ENCODE results near the gene CAPS.
"Not testable (repeated sequence)": the region's sequence is repeated elsewhere in the genome, so short reads cannot be mapped to it uniquely, and the experiment has no call there.

The CAPS gene

DNA sequence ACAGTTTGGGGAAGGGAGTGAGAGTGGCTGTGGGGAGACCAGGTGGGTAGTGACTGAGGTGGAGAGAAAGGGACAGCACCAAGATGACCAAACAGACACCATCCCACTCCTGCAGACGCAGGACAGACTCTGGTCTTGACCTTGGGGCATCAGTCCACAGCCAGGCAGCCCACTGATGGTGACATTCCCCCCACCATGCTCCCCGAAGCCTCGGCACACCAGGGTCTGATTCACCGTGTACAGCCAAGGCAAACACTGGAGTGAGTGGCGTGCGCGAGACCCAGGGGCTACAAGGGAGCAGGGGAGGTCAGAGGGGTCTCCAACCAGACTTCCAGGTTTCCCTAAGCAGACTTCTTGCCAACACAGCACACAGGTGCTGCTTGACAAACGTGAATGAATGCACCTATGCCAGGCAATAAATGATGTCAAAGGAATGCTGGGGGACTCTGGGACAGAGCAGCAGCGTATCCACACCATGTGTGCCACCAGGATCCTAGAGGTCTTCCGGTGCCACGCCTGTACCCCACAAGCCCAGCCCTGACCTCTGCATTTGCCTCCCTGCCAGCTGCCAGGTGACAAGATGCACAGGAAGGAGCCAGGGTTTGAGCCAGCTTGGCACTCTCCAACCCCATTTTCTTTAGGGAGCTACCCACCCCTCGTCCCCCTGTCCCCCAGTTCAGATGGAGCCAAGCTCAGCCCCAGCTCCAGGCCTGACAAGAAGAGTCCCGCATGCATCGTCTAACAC, 45.4 kb downstream of the CAPS start:
- DNase-seq, result no peak

DNA sequence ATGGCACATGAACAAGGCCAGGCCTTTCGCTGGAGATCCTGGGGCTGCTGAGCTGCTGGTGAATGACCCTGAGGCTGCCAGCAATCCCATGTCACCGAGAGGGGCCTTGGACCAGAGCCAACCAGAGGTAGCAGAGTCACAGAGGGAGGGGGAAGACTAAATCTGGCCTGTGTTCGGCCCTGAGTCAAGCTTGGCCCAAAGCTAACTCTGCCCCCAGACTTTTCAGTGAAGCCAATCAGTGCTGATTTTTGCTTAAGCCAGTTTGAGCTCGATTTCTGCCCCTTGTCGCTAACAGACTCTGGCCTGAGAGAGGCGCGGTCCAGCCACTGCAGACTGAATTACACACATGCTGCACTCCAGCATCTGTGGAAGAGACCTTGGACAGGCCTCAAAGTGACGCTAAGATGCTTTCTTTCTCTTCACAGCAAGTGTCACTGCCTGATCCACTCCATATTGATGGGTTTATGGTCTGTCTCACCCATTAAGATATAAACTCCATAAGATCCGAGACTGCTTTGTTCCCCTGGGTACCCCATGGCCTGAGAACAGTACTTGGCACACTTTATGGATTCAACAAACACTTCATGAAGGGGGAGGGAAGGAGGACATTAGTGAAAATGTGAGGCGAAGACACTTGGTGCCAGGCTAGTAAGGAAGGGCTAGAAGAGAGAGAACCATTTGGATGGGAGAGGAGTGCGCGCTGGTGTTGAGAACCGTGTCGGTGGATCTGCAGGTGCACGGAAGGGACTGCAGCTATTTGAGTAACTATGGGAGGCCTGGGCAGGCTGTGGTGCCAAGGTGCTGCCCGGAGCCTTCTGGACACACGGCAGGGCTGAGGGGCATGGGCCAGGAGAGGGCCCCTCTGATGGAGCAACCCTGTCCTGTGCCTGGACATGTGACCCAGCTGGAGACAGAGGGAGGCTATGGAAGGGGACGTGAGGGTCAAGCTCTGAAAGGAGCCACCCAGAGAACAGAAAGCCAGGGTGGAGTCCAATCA, 46.2 kb downstream of the CAPS start:
- no peak for DNase-seq

DNA sequence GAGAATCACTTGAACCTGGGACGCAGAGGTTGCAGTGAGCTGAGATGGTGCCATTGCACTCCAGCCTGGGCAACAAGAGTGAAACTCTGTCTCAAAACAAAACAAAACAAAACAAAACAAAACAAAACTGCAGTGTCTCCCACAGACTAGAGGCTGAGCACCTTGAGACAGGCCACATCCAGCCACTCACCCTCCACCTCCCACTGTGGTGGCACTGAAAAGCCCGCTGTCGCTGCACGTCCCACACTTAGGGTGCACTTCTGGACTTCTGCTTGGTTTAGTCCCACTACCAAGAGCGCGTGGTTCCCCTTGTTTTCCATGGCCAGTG, 47.6 kb downstream of the CAPS start:
- DNase-seq, result not testable (repeated sequence)

DNA sequence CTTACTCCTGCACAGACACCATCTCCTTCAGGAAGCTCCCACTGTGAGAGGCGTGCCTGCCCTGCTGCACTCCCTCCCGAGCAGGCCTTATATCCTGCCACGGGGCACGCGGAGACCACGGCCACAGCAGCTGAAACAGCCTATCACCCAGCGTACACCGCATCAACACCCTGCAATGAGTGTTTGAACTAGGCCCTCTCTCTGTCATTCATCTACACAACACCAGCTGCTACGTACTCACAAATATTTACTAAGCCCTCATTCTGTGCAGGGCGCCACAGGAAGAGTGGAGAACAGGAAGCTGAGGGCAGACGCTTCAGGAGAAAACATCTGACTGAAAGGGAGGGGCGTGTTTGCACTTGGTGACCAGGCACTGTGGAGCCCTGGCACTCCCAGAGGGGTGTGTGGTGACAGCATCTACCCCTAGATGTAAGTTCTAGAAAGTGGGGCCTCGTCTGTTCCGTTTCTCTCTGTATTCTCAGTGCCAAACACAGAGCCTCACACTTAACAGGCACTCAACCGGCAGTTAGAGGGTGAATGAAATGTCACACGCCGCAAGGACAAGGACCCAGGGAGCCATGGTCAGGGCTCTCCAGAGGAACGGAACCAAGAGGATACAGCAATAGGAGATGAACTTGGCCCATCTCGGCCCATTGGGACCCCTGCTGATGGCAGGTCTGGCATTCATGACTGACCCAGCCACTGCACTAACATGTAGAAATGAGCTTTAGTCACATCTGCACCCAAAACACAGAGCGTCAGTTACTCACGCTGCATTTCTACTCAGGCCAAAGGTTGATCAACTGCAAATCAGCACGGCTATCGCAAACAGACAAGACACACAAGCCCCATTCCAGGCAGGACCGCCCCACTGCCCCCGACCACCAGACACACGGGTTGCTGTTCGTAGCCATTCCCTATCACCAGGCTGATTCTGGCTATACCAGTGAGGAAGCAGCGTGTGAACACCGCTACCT, 48.2 kb downstream of the CAPS start:
- DNase-seq, result peak; percentile 72

DNA sequence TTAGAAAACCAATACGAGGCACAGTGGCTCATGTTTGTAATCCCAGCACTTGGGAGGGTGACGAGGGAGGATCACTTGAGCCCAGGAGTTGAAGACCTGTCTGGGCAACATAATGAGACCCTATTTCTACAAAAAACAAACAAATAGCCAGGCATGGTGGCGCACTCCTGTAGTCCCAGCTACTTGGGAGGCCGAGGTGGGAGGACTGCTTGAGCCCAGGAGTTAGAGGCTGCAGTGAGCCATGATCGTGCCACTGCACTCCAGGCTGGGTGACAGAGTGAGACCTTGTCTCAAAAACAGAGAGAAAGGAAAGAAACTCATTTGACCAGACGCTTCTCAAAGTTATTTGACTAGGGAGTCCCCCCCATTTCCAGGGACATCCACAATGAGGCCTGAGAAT, 49.2 kb downstream of the CAPS start:
- DNase-seq, result not testable (repeated sequence)

DNA sequence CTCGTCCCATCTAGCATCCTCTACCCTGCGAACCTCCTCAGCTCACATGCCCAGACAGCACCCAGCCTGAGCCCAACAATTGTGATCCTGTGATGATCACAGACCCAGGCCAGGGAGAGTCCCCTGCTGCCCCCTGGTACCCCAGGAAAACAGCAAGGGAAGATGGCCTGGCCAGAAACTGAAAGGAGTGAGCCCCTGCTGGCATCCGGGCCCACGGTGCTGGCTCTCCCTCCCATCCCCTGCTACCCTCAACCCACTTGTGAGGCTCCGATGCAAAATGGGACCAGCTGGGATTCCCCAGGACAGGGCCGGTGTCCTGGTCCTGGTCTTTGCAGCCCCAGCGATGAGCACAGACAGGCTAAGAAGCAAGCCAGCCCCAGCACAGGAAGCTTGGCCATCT, 49.8 kb downstream of the CAPS start:
- DNase-seq, result no peak

DNA sequence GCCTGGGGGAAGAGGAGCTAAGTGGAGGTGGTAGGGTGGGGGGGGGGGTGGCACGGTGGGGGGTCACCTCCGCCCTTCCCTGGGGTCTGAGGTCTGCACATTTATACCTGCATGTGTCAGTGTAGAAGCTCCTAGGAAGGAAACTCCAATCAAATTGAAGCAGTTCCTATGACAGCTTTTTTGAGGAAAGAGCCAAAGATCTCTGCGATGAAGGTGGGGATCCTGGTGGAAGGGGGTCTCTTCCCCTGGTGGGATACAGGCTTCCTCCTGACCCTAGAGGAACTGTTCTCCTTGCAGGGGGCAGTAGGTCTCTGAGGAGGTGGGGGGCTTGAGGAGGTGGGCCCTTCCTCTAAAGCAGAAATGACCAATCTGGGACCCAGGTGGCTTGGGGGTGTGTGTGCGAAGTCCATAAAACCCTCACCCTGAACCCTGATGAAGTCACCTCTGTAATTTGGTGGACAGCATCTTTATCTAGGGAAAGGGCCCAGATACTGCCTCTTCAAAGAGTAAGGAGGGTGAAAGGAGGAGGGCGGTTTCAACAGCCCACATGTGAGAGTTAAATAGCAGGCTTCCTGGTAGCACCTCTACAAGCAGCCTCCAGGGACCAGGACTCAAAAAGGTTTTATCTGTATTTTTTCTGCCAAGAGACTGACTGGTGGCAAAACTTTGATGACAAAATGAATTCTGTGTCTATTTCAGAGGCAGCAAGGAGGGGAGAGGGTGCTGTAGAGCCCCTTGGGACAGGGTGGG, 50.9 kb downstream of the CAPS start:
- DNase-seq, result no peak

All from stimulated activated CD4-positive, alpha-beta T cell treated with anti-CD3 and anti-CD28 coated beads, Interleukin-1b, Interleukin-23, amount 100 ng/mL, for 48 hours (primary cell).